Activated T-helper 9 cell treated with anti-CD3 and anti-CD28 coated beads, Interleukin-2, amount 50 U/mL, for 16 hours (primary cell): ENCODE measurements around the gene CCNDBP1.

Source experiments
- DNase-seq: peaks from one replicate; pipeline ENCODE4 v3.0.0-alpha.2; 2020; ENCODE audit warnings: low read depth

CCNDBP1 gene

DNA sequence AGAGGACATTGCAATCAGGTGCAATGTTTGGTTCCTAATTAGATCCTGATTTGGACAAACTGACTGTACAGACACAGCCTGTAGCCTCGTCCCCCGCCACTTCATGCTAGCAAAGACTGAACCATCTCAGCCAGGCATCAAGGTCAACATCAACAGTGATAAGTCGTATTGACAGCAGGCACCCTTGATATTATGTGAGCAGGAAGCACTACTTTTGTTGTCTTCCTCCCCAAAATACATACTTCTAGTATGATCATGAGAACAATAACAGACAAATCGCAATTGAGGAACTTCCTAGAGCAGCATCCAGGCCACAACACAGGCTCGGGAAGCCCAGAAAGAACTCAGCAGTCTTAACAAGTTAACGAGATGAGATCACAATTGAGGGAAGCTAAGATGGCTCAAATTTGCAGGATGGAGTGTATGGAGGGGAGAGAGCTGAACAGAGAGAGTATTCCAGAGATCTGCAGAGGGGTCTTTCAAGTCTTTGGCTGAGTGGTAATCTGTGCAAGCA is 61.1 kb downstream of the CCNDBP1 start:
- no peak for DNase-seq
